Right renal pelvis (tissue), 4 donors: ENCODE data around the gene RUFY1. TPM values are rescaled to one million over a fixed set of nuclear protein-coding genes. Genes with fewer than 3 reads are reported as not detected.
"Not testable (repeated sequence)": the region's sequence is repeated elsewhere in the genome, so short reads cannot be mapped to it uniquely, and the experiment has no call there.

ENCODE experiments used
- DNase-seq, 4 donors: peaks; one replicate each; pipeline ENCODE4 v3.0.0-alpha.2; 2013; ENCODE audit warnings: low read depth in 4 of 4, low spot score in 3 of 4, missing footprints in 1 of 4
- polyA plus RNA-seq, 4 donors: library from polyadenylated mRNA; unstranded; fragments of 120-200 nt; gene quantifications; one replicate each; pipeline ENCODE4 v1.2.1, GENCODE V29; 2013; ENCODE audit not compliant: insufficient read length in 4 of 4

Gene RUFY1
- polyA plus RNA-seq, 4 donors = 69.1 to 81.4 (median 78.7) TPM

DNA sequence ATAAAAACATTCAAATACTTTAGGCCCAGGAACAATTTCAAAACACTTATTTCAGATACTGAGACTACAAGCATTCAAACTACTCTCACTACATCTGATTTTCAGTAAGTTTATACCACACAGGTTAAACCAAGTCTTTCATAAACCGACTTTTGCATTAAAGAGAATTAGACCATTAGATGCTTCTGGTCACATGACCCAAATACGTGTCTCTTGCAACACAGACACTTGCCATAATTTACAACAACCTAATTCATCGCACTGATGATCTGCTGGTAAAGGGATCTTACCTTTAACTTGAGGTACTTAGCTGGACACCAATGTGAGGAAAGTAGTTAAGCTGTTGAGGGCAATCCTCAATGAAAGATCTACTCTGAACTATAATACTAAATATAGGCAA is 69.9 kb downstream of the RUFY1 start:
- DNase-seq = no peak

DNA sequence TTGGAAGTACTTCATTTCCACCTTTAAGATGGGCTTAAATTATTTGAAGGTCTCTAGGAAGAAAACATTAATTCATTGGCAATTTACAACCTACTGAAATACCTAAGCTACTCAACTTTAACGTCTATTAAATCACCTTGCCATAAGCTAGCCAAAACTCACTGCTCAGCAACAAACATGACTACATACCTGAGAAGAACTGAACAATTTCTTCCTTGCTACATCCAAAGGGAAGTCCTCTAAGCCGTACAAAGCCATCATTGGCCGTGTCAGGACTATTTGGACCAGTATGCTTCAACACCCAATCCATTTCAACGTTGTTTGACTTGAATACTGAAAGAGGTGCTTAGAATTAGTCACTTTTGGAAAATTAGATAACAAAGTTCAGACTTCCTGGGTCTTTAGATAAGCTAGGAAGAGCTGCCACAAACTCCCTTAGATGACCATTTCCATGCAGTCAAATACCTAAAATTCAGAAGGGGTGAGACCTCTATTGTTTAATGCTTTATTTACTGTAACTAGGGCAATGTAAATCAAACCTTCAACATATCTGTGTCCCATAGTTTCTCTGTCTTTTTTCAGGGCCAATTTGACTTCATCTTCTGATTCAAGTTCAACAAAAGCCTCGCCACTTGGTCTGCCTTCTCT is 70.5 kb downstream of the RUFY1 start:
- no peak for DNase-seq

- DNase-seq = no peak
These were observed 71.3 kb downstream of the RUFY1 start for GRCh38 chr5:179621551-179622214.

GRCh38 chr5:179623003-179623905 is 72.9 kb downstream of the RUFY1 start, which contains the start of gene HNRNPH1:
HNRNPH1 (minus strand) TSS chr5:179623671; CDS start chr5:179623133, 538 bp downstream.
- DNase-seq = peak; percentile 97 to 99 (median 99)

DNA sequence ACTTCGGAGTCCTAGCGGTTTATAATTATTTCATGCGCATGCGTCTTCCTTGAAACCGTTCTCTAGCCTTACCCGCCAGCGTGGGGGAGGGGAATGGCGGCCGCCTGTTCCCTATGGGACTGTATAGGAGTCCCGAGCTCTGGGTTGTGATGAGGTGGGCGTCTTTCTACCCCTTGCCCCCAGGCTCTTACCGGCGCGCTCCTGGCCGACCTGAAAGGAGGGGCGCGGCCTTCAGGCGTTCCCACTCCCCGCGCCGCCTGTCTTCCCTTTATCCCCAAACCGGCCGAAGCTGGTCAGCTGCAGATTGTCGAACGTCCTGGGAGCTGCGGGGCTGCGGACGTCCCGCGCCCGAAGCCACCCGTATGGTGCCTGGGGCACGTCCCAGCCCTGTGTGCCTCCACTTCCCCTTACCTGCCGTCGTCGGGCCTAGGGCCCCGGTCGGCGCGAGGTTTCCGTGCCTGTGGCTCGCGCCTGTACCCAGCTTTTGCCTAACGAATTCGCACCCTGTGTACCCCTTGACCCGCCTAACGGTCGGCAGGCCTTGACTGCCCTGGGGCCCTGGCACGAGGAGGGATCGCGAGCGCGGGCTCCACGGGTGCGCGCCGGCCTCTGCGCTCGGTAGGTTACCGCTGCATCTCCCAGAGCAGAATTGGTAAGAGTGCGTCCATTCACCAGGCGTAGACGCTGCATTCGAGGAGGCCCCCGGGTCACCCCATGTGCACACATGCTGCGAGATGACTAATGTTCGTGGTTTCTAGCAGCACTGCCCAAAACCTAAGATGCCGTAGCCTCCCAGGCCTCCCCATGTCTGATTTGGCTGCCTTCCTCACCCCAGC is 73.8 kb downstream of the RUFY1 start:
- DNase-seq = peak in 1 of 4 donors; percentile 53

GRCh38 chr5:179624841-179625271 is 74.5 kb downstream of the RUFY1 start:
- DNase-seq = no peak

DNA sequence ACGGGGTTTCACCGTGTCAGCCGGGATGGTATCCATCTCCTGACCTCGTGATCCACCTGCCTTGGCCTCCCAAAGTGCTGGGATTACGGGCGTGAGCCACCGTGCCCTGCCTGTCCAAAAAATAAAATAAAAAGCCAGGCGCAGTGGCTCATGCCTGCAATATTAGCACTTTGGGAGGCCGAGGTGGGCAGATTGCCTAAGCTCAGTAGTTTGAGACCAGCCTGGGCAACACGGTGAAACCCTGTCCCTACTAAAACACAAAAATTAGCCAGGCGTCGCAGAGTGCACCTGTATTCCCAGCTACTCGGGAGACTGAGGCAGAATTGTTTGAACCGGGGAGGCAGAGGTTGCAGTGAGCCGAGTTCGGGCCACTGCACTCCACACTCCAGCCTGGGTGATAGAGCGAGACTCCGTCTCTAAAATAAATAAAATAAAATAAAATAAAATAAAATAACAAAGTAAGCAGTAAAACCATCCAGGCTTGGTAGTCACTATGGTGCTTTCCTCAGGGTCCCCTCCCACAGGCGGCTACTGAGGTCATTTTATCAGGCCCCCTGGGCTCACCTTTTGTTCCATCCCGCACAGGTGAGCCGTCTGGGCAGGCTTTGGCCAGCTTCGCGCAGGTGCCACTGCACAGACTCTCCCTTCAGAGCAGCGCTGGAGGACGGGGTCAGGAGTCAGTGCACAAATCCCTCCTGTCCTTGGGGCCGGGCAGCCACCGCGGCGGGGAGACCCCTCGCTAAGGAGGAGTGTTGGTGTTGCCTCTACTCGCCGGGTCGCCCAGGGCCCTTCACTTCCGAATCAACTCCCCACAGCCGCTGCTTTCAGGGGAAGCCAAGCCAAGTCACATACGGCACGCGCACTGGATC is 83.4 kb downstream of the RUFY1 start:
- not testable (repeated sequence) for DNase-seq

- not testable (repeated sequence) for DNase-seq
These were observed 84.2 kb downstream of the RUFY1 start for GRCh38 chr5:179634370-179635172.

DNA sequence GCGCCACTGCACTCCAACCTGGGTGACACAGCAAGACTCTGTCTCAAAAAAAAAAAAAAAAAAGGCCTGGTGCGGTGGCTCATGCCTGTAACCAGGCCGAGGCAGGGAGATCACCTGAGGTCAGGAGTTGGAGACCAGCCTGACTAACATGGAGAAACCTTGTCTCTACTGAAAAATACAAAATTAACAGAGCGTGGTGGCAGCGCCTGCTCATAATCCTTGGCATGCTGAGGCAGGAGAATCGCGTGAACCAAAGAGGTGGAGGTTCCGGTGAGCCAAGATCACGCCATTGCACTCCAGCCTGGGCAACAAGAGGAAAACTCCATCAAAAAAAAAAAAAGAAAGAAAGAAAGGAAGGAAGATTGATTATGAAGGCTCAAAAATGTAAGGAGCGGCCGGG is 88.9 kb downstream of the RUFY1 start:
- DNase-seq = not testable (repeated sequence)

- not testable (repeated sequence) for DNase-seq
These were observed 91.4 kb downstream of the RUFY1 start for GRCh38 chr5:179641745-179642144.

DNA sequence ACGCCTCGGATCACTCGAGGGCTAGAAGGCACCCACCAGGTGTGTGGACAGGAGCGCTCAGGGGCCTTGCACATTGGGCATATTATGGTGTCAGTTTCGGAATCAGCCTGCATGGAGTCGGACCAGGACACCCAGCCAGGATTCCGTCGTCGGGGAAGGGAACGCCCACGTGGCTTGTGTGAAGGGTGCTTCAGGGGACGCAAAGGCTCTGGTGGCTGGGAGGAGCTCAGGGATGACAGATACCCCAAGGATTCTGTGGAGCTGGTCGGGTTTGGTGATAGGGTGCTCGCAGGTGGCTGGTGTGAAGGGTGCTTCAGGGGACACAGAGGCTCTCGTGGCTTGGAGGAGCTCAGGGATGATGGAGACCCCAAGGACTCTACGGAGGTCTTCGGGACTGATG is 92.3 kb downstream of the RUFY1 start:
- DNase-seq = not testable (repeated sequence)

DNA sequence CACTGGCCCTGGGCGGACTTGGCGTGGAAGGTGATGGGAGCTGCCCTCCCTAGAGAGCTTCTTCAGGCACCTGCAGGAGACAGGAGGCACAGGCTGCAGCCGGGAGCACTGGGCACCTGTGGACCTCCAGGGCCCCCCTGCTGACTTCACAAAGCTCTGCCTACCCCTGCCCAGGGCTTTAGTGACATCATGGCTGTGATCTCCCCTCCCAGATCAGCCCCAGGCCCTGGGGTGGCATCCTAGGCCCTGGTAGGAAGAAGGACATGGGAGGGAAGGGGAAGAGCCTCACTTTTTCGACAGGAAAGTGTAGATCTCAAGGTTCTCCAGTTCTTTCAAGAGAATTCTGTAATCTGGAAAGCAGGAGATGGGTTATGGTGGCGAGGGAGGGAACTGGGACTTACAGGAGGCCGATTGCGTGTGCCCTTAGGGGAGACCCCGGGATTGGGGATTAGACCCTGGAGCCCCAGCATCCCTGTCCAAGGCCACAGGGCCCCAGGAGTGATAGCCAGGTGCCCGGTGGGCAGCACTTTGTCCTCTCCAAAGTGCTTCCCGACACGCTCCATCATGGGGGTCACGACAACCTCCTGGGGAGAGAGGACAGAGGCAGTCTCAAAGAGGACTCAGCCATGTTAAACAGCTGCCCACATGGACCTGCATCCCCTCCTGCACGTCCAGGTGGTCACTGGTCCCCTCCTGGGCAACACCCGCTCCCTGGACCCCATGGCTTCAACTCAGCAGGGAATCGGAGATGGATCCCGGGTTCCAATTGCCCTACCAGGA is 93.0 kb downstream of the RUFY1 start:
- not testable (repeated sequence) for DNase-seq

- not testable (repeated sequence) for DNase-seq
These were observed 94.4 kb downstream of the RUFY1 start for GRCh38 chr5:179644766-179645165.

GRCh38 chr5:179648410-179648809 is 98.1 kb downstream of the RUFY1 start:
- no peak for DNase-seq

GRCh38 chr5:179649166-179649703 is 98.9 kb downstream of the RUFY1 start:
- DNase-seq = not testable (repeated sequence)

DNA sequence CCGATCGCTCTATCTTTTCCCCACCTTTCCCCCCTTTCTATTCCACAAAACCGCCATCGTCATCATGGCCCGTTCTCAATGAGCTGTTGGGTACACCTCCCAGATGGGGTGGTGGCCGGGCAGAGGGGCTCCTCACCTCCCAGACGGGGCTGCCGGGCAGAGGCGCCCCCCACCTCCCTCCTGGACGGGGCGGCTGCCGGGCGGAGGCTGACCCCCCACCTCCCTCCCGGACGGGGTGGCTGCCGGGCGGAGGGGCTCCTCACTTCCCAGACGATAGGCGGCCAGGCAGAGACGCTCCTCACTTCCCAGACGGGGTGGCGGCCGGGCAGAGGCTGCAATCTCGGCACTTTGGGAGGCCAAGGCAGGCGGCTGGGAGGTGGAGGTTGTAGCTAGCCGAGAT is 99.9 kb downstream of the RUFY1 start:
- DNase-seq = not testable (repeated sequence)

- DNase-seq = not testable (repeated sequence)
These were observed 102.8 kb downstream of the RUFY1 start for GRCh38 chr5:179653135-179653534.
